SU-DHL-6 (cell line): Measurements from ENCODE around the gene NFKBIL1.

Experiments used
- CTCF ChIP-seq: fragments of 200-600 bp; sonication (generic); IDR thresholded peaks from one replicate; pipeline ENCODE4 v1.5.1; 2017; ENCODE audit warnings: antibody characterized with exemption, mild to moderate bottlenecking, low read length, moderate library complexity; ENCODE audit not compliant: insufficient read depth, poor library complexity, severe bottlenecking
- EZH2phosphoT487 ChIP-seq: fragments of 200-600 bp; sonication (generic), shearing (Covaris generic); conservative IDR thresholded peaks from 2 replicates; pipeline ENCODE4 v1.6.1; 2018; ENCODE audit warnings: mild to moderate bottlenecking, antibody characterized with exemption, low read length, moderate library complexity, mixed read lengths

DNA sequence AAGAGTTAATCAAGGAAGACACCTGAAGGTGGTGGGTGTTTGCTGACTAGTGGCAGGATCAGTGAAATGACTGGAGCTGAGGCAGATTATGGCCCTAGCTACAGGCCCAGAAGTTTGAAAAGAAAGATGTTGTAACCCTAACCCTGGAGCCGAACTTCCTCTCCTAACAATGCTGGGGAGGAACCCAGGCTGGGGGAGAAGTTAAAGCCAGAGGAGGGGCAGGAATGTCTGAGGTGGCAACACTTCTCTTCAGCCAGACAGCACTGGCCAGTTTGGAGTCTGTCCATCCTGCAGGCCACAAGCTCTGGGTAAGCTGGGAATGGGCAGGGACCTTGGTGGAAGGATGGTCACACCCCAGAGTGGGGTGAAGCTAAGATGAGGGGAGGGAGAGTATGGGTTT lies 38.6 kb downstream of the NFKBIL1 start, which contains the start of gene LST1:
- TF ChIP-seq CTCF (no peak), EZH2phosphoT487 (no peak)
